B cell (primary cell): Measurements from ENCODE around the gene CNNM4.

ENCODE experiments used
- CTCF ChIP-seq: fragments of 200-600 bp; IDR thresholded peaks from one replicate; pipeline ENCODE4 v1.8.0; 2022; ENCODE audit warnings: antibody characterized with exemption, mild to moderate bottlenecking
- EZH2 ChIP-seq: IDR thresholded peaks from 2 replicates; pipeline ENCODE4 v1.6.1; 2012; ENCODE audit warnings: borderline replicate concordance, low read depth, mild to moderate bottlenecking, moderate library complexity, low read length; ENCODE audit not compliant: insufficient read depth, poor library complexity, severe bottlenecking

- TF ChIP-seq CTCF = no peak
- no peak for TF ChIP-seq EZH2
Measured at GRCh38 chr2:96846825-96847224, 86.1 kb downstream of the CNNM4 start.
